A673 (cell line): ENCODE measurements around the gene UNKL.

Experiments used
- CTCF ChIP-seq: fragments of 300-800, 200-600 bp; sonication (generic); conservative IDR thresholded peaks from 2 replicates; pipeline ENCODE4 v1.5.1; 2017; ENCODE audit warnings: low read depth, mild to moderate bottlenecking, antibody characterized with exemption, low read length, moderate library complexity, mixed read lengths
- EZH2 ChIP-seq: fragments of 200-600 bp; sonication (generic); IDR thresholded peaks from 2 replicates; pipeline ENCODE4 v1.6.1; 2017; ENCODE audit warnings: borderline replicate concordance, low read depth, mild to moderate bottlenecking, mixed read lengths, antibody characterized with exemption, low read length; ENCODE audit not compliant: poor library complexity, severe bottlenecking

- TF ChIP-seq CTCF: no peak
- no peak for TF ChIP-seq EZH2
Measured at GRCh38 chr16:1401758-1402154, 12.7 kb downstream of the UNKL start.
